Panc1 (cell line): ENCODE measurements around the gene COL11A2. TPM values are rescaled to one million over a fixed set of nuclear protein-coding genes. Genes with fewer than 3 reads are reported as not detected.

Experiments used
- ATAC-seq: fragments of 200-7000 bp; cut with Tn5 transposase; 2 replicates; pipeline ENCODE4 v1.9.1; 2020; ENCODE audit warnings: mild to moderate bottlenecking, moderate library complexity
- BruUV-seq: library from RNA; stranded (reverse); fragments of 400-500 nt; replicated peaks from 2 replicates; lab custom pipeline; 2021; lab: Mats Ljungman, UMichigan
- CTCF ChIA-PET: fragments of 300-600 bp; sonication (Branson Sonifier 250); formaldehyde crosslinking; loops from one replicate; lab custom pipeline; 2022; ENCODE audit warnings: antibody characterized with exemption; lab: Charles Lee
- POLR2A ChIA-PET: fragments of 300-600 bp; sonication (Branson Sonifier 250); formaldehyde crosslinking; loops from one replicate; lab custom pipeline; 2022; ENCODE audit warnings: antibody characterized with exemption; lab: Charles Lee
- DNase-seq: peaks from one replicate; pipeline ENCODE4 v3.0.0-alpha.2; 2010; ENCODE audit warnings: low read depth, low spot score
- H3K27ac ChIP-seq: 2 replicates; pipeline ENCODE4 v1.5.1; 2011; ENCODE audit warnings: mild to moderate bottlenecking, low read length, inconsistent platforms
- H3K27me3 ChIP-seq: fragments of 200-500 bp; sonication (Bioruptor generic); 2 replicates; pipeline ENCODE4 v1.6.0; 2014; ENCODE audit warnings: low read length, inconsistent platforms; ENCODE audit not compliant: control insufficient read depth, insufficient read depth
- H3K36me3 ChIP-seq: fragments of 200-500 bp; sonication (Bioruptor generic); 2 replicates; pipeline ENCODE4 v1.5.1; 2014; ENCODE audit warnings: inconsistent platforms, mild to moderate bottlenecking, low read length, moderate library complexity; ENCODE audit not compliant: control insufficient read depth, insufficient read depth
- H3K4me1 ChIP-seq: 2 replicates; pipeline ENCODE4 v1.5.1; 2011; ENCODE audit warnings: inconsistent platforms, mild to moderate bottlenecking, low read length, moderate library complexity; ENCODE audit not compliant: control insufficient read depth, insufficient read depth
- H3K4me3 ChIP-seq, 2 experiments: 2 replicates each; pipeline ENCODE4 v1.5.1; 2011 to 2012; ENCODE audit warnings: low read depth in 2 of 2, low read length in 2 of 2, mild to moderate bottlenecking in 2 of 2, inconsistent platforms in 1 of 2, moderate library complexity in 1 of 2
- H3K9me3 ChIP-seq: fragments of 200-500 bp; sonication (Bioruptor generic); 2 replicates; pipeline ENCODE4 v1.5.1; 2014; ENCODE audit warnings: low read depth, mild to moderate bottlenecking, inconsistent platforms, low read length, moderate library complexity; ENCODE audit not compliant: control insufficient read depth, insufficient read depth
- CTCF ChIP-seq: fragments of 450-650 bp; IDR thresholded peaks from 2 replicates; pipeline ENCODE4 v1.5.1; 2017; ENCODE audit warnings: mild to moderate bottlenecking
- POLR2AphosphoS5 ChIP-seq: IDR thresholded peaks from 2 replicates; pipeline ENCODE4 v1.6.1; 2012; ENCODE audit warnings: mild to moderate bottlenecking, low read depth, low read length, moderate library complexity
- REST ChIP-seq, 2 experiments: IDR thresholded peaks; 2 replicates each; pipeline ENCODE4 v1.6.1; 2011 to 2012; ENCODE audit warnings: low read depth in 2 of 2, control low read depth in 1 of 2, low read length in 1 of 2, mild to moderate bottlenecking in 1 of 2, moderate library complexity in 1 of 2; ENCODE audit not compliant: insufficient read depth in 1 of 2
- SIN3A ChIP-seq: IDR thresholded peaks from 2 replicates; pipeline ENCODE4 v1.6.1; 2012; ENCODE audit warnings: low read depth, mild to moderate bottlenecking, low read length, moderate library complexity, borderline replicate concordance; ENCODE audit not compliant: insufficient read depth
- TCF7L2 ChIP-seq: IDR thresholded peaks from 2 replicates; pipeline ENCODE4 v1.6.1; 2011; ENCODE audit warnings: mild to moderate bottlenecking, low read depth, low read length, inconsistent platforms
- in situ Hi-C: cut with HindIII; loops from 2 replicates; pipeline ENCODE4 v1.10.0; 2016; ENCODE audit warnings: low sequenced_read_pairs, low pct_unique_long_range_greater_than_20kb
- intact Hi-C: fragments of 100-400 bp; cut with micrococcal nuclease; formaldehyde crosslinking; loops from one replicate; pipeline ENCODE4 v1.10.0; 2022; ENCODE audit not compliant: unreplicated experiment
- total RNA-seq: library from RNA; stranded (reverse); gene quantifications from one replicate; pipeline ENCODE4 v1.2.1, GENCODE V29; 2021; ENCODE audit not compliant: unreplicated experiment

The COL11A2 gene
- total RNA-seq, 1 experiment from 2014 or later = 0.57 TPM

- TF ChIP-seq CTCF (no peak), TCF7L2 (no peak), REST (IDR thresholded peaks at IDR 0.05; ENCODE audit: insufficient read depth in 1 of 2, low read depth in 2 of 2, low read length in 1 of 2) (no peak), POLR2AphosphoS5 (no peak), SIN3A (no peak)
- H3K4me1 ChIP-seq = peaks cover 5% of the 10 kb centered on the region
- ChIA-PET POLR2A (no interaction called here), CTCF (no interaction called here)
- in situ Hi-C loops (no loop called here), intact Hi-C loops (no loop called here)
- BruUV-seq = no TSS peak
- no peak overlapping the region for H3K4me3 ChIP-seq
- H3K27ac ChIP-seq = no peak overlapping the region
- no peaks in the 10 kb centered on the region for H3K9me3 ChIP-seq
- no peaks in the 10 kb centered on the region for H3K27me3 ChIP-seq
- no peaks in the 10 kb centered on the region for H3K36me3 ChIP-seq
- ATAC-seq = no peak
- DNase-seq = no peak
Measured at GRCh38 chr6:33156561-33156960, 35.7 kb downstream of the COL11A2 start.

- POLR2A ChIA-PET = no interaction called here
- CTCF ChIA-PET = no interaction called here
Measured at GRCh38 chr6:33154349-33154748, 37.9 kb downstream of the COL11A2 start.

More at GRCh38 chr6:33154349-33154748, 37.9 kb downstream of the COL11A2 start:
- DNase-seq = no peak
- H3K27ac ChIP-seq = no peak overlapping the region
- H3K9me3 ChIP-seq = no peaks in the 10 kb centered on the region
- ATAC-seq = no peak
- no peak for TF ChIP-seq TCF7L2
- TF ChIP-seq SIN3A = no peak
- TF ChIP-seq POLR2AphosphoS5 = no peak
- TF ChIP-seq CTCF = no peak
- TF ChIP-seq REST (IDR thresholded peaks at IDR 0.05; ENCODE audit: insufficient read depth in 1 of 2, low read depth in 2 of 2, low read length in 1 of 2) = no peak
- no peaks in the 10 kb centered on the region for H3K36me3 ChIP-seq
- no peaks in the 10 kb centered on the region for H3K4me1 ChIP-seq
- H3K27me3 ChIP-seq = peaks cover 3% of the 10 kb centered on the region; the same call in 1 of the 2 replicates
- no TSS peak for BruUV-seq
- in situ Hi-C loops (no loop called here), intact Hi-C loops (no loop called here)
- H3K4me3 ChIP-seq = no peak overlapping the region
